ENCODE results near the gene ZBTB40. TPM values are rescaled to one million over a fixed set of nuclear protein-coding genes. Genes with fewer than 3 reads are reported as not detected.

Gene ZBTB40
- total and polyA plus RNA-seq, 9 donors, result 8.3 to 26.0 (median 19.1) TPM

- intact Hi-C loops (cut with DNase I), result no loop called here
- Histone ChIP-seq H3K4me1 (ENCODE audit: insufficient read depth) (no peaks in the 10 kb centered on the region), H3K9me3 (no peaks in the 10 kb centered on the region), H3K27ac (no peak overlapping the region), H3K27me3 (no peaks in the 10 kb centered on the region), H3K4me3 (no peak overlapping the region), H3K36me3 (no peaks in the 10 kb centered on the region)
- TF ChIP-seq CTCF (IDR thresholded peaks at IDR 0.05) (no peak), EP300 (IDR thresholded peaks at IDR 0.05) (no peak), POLR2A (IDR thresholded peaks at IDR 0.05) (no peak)
- no peak for DNase-seq
- WGBS, 3 donors, result 51 to 66% (median 57%) methylated on average over 3 of the region's 3 CpGs
Observed at GRCh38 chr1:22408230-22408629, 43.4 kb upstream of the ZBTB40 start.

GRCh38 chr1:22410401-22410800 is 41.2 kb upstream of the ZBTB40 start:
- TF ChIP-seq EP300 (IDR thresholded peaks at IDR 0.05) (no peak), CTCF (IDR thresholded peaks at IDR 0.05) (no peak), POLR2A (IDR thresholded peaks at IDR 0.05) (no peak)
- H3K27me3 ChIP-seq, result no peaks in the 10 kb centered on the region
- intact Hi-C loops (cut with DNase I), result loop anchor here in 3 of 4 donors (10.0 kb wide), 2 partner anchors 136 to 306 kb away; no protein-coding TSS in a partner anchor
- H3K4me1 ChIP-seq (ENCODE audit: insufficient read depth), result no peaks in the 10 kb centered on the region
- H3K36me3 ChIP-seq, result no peaks in the 10 kb centered on the region
- no peaks in the 10 kb centered on the region for H3K9me3 ChIP-seq
- H3K4me3 ChIP-seq, result no peak overlapping the region
- WGBS, 3 donors, result 90 to 99% (median 96%) methylated on average over 3 of the region's 3 CpGs
- no peak overlapping the region for H3K27ac ChIP-seq
- DNase-seq, result no peak

GRCh38 chr1:22410928-22411495 is 40.6 kb upstream of the ZBTB40 start:
- H3K4me3 ChIP-seq, result no peak overlapping the region
- no peaks in the 10 kb centered on the region for H3K36me3 ChIP-seq
- WGBS, 3 donors, result 89 to 94% (median 89%) methylated on average over 10 of the region's 10 CpGs
- H3K27me3 ChIP-seq, result no peaks in the 10 kb centered on the region
- no peak for DNase-seq
- H3K4me1 ChIP-seq (ENCODE audit: insufficient read depth), result no peaks in the 10 kb centered on the region
- intact Hi-C loops (cut with DNase I), result loop anchor here in 3 of 4 donors (10.0 kb wide), 2 partner anchors 136 to 306 kb away; no protein-coding TSS in a partner anchor
- TF ChIP-seq POLR2A (IDR thresholded peaks at IDR 0.05) (no peak), CTCF (IDR thresholded peaks at IDR 0.05) (no peak), EP300 (IDR thresholded peaks at IDR 0.05) (no peak)
- H3K9me3 ChIP-seq, result no peaks in the 10 kb centered on the region
- no peak overlapping the region for H3K27ac ChIP-seq

GRCh38 chr1:22411589-22411988 is 40.1 kb upstream of the ZBTB40 start:
- Histone ChIP-seq H3K4me1 (ENCODE audit: insufficient read depth) (no peaks in the 10 kb centered on the region), H3K4me3 (no peak overlapping the region), H3K9me3 (no peaks in the 10 kb centered on the region), H3K36me3 (no peaks in the 10 kb centered on the region), H3K27me3 (no peaks in the 10 kb centered on the region), H3K27ac (no peak overlapping the region)
- intact Hi-C loops (cut with DNase I), result loop anchor here in 3 of 4 donors (10.0 kb wide), 2 partner anchors 137 to 307 kb away; no protein-coding TSS in a partner anchor
- WGBS, 3 donors, result 90 to 100% (median 95%) methylated on average over 1 of the region's 1 CpG
- DNase-seq, result no peak
- TF ChIP-seq CTCF (IDR thresholded peaks at IDR 0.05), result no peak
- TF ChIP-seq EP300 (IDR thresholded peaks at IDR 0.05), result no peak
- TF ChIP-seq POLR2A (IDR thresholded peaks at IDR 0.05), result no peak

All from ovary (tissue), 9 donors.